ENCODE measurements around the gene IFNK.

The IFNK gene

GRCh38 chr9:27503623-27504022 is 20.5 kb upstream of the IFNK start:
- Histone ChIP-seq H3K36me3 (ENCODE audit: insufficient read depth) (no peaks in the 10 kb centered on the region), H3K9ac (no peak overlapping the region), H3K4me3 (IDR thresholded peaks at IDR 0.05; ENCODE audit: insufficient read depth, low read depth, low read length) (no peak overlapping the region), H3K79me2 (ENCODE audit: insufficient read depth, low read depth) (no peaks in the 10 kb centered on the region), H3K4me1 (ENCODE audit: low read depth, poor library complexity, severe bottlenecking) (no peaks in the 10 kb centered on the region), H4K20me1 (ENCODE audit: insufficient read depth) (no peaks in the 10 kb centered on the region), H2AFZ (ENCODE audit: low read depth) (no peak overlapping the region), H3K27me3 (ENCODE audit: insufficient read depth, low read depth) (no peaks in the 10 kb centered on the region), H3K27ac (no peak overlapping the region), H3K4me2 (no peak overlapping the region)
- TF ChIP-seq, protein P1, sequence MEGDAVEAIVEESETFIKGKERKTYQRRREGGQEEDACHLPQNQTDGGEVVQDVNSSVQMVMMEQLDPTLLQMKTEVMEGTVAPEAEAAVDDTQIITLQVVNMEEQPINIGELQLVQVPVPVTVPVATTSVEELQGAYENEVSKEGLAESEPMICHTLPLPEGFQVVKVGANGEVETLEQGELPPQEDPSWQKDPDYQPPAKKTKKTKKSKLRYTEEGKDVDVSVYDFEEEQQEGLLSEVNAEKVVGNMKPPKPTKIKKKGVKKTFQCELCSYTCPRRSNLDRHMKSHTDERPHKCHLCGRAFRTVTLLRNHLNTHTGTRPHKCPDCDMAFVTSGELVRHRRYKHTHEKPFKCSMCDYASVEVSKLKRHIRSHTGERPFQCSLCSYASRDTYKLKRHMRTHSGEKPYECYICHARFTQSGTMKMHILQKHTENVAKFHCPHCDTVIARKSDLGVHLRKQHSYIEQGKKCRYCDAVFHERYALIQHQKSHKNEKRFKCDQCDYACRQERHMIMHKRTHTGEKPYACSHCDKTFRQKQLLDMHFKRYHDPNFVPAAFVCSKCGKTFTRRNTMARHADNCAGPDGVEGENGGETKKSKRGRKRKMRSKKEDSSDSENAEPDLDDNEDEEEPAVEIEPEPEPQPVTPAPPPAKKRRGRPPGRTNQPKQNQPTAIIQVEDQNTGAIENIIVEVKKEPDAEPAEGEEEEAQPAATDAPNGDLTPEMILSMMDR (conservative IDR thresholded peaks at IDR 0.05; ENCODE audit: low read depth, low read length), result no peak

DNA sequence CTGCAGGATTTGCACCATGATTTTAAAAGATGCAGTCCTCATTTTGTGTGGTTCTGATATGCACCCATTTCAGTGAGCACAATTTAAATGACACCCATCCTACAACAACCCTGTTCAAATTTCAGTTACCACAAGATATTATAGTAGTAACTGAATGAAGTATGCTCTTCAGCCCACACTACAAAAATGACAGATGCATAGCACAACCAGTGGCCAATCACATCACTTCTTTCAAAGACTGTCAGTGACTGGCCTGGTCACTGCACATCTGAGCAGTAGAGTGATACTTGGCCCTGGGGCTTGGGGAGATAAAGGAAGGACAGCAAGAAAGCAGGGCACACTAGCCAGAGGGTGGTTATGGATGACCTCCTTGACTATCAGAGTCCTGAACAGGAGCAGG is 19.8 kb upstream of the IFNK start:
- Histone ChIP-seq H4K20me1 (ENCODE audit: insufficient read depth) (no peaks in the 10 kb centered on the region), H3K4me3 (IDR thresholded peaks at IDR 0.05; ENCODE audit: insufficient read depth, low read depth, low read length) (no peak overlapping the region), H3K4me1 (ENCODE audit: low read depth, poor library complexity, severe bottlenecking) (no peaks in the 10 kb centered on the region), H3K36me3 (ENCODE audit: insufficient read depth) (no peaks in the 10 kb centered on the region), H3K9ac (no peak overlapping the region), H3K27ac (no peak overlapping the region), H3K79me2 (ENCODE audit: insufficient read depth, low read depth) (no peaks in the 10 kb centered on the region), H3K4me2 (no peak overlapping the region), H3K27me3 (ENCODE audit: insufficient read depth, low read depth) (no peaks in the 10 kb centered on the region), H2AFZ (ENCODE audit: low read depth) (no peak overlapping the region)
- TF ChIP-seq, protein P1 (conservative IDR thresholded peaks at IDR 0.05; ENCODE audit: low read depth, low read length), result no peak

DNA sequence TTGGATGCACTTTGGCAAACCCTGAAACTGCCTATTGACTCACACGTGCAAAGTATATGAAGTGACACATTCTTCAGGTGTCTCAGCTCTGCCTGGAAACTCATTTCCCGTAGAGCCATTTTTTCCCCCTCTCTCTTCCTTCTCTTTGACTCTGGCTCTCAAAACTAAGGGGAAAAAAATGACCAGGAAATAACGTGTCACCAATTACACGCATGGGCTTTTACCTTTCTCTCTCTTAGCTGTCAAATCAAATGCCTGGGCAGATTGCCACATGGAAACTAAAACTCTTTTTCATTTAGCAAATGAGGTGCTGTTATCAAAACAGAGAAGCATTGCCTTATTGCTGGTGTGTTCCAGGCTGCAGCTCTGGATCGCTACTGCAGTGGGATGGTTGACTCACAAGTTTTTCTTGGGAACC is 18.3 kb upstream of the IFNK start:
- no peak overlapping the region for H3K4me3 ChIP-seq (IDR thresholded peaks at IDR 0.05; ENCODE audit: insufficient read depth, low read depth, low read length)
- H3K4me2 ChIP-seq, result no peak overlapping the region
- H3K79me2 ChIP-seq (ENCODE audit: insufficient read depth, low read depth), result no peaks in the 10 kb centered on the region
- H3K4me1 ChIP-seq (ENCODE audit: low read depth, poor library complexity, severe bottlenecking), result no peaks in the 10 kb centered on the region
- no peak overlapping the region for H2AFZ ChIP-seq (ENCODE audit: low read depth)
- no peaks in the 10 kb centered on the region for H3K36me3 ChIP-seq (ENCODE audit: insufficient read depth)
- no peaks in the 10 kb centered on the region for H3K27me3 ChIP-seq (ENCODE audit: insufficient read depth, low read depth)
- no peak overlapping the region for H3K9ac ChIP-seq
- TF ChIP-seq, protein P1 (conservative IDR thresholded peaks at IDR 0.05; ENCODE audit: low read depth, low read length), result no peak
- no peak overlapping the region for H3K27ac ChIP-seq
- H4K20me1 ChIP-seq (ENCODE audit: insufficient read depth), result no peaks in the 10 kb centered on the region

DNA sequence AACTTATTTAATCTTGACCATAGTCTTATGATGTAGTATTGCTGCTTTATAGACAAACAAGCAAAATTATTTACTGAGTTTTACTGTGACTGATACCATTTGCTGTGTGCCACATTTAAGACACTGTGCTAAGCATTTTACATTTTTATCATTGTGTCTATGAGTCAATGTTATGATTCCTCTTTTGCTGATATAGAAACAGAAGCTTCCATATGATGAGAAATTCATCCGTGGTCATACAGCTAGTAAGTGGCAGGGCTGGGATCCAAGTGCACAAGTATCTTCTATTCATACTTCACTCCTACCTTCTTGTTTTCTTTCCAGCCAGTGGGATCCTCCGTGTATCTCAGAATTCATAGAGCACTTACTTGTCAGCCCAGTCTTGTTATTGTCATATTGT is 17.1 kb upstream of the IFNK start:
- no peaks in the 10 kb centered on the region for H3K79me2 ChIP-seq (ENCODE audit: insufficient read depth, low read depth)
- TF ChIP-seq, protein P1 (conservative IDR thresholded peaks at IDR 0.05; ENCODE audit: low read depth, low read length), result no peak
- no peak overlapping the region for H3K9ac ChIP-seq
- no peak overlapping the region for H3K27ac ChIP-seq
- no peak overlapping the region for H2AFZ ChIP-seq (ENCODE audit: low read depth)
- no peak overlapping the region for H3K4me2 ChIP-seq
- H3K4me1 ChIP-seq (ENCODE audit: low read depth, poor library complexity, severe bottlenecking), result no peaks in the 10 kb centered on the region
- H3K36me3 ChIP-seq (ENCODE audit: insufficient read depth), result no peaks in the 10 kb centered on the region
- H4K20me1 ChIP-seq (ENCODE audit: insufficient read depth), result no peaks in the 10 kb centered on the region
- H3K27me3 ChIP-seq (ENCODE audit: insufficient read depth, low read depth), result no peaks in the 10 kb centered on the region
- no peak overlapping the region for H3K4me3 ChIP-seq (IDR thresholded peaks at IDR 0.05; ENCODE audit: insufficient read depth, low read depth, low read length)
